Body of pancreas (tissue), 4 donors: ENCODE results near the gene RHBDF2. TPM values are rescaled to one million over a fixed set of nuclear protein-coding genes. Genes with fewer than 3 reads are reported as not detected.

ENCODE experiments used
- ATAC-seq: fragments of 150-250 bp; one replicate; pipeline ENCODE4 v1.9.1; 2016
- DNase-seq, 4 donors: peaks; one replicate each; pipeline ENCODE4 v3.0.0-alpha.2; 2019
- H3K27ac ChIP-seq, 4 donors: fragments of 200-600 bp; sonication (generic); 1 replicate in 3 of 4; 2 replicates in 1 of 4; pipeline versions ENCODE4 v1.5.1 to v1.6.1; 2016 to 2019; ENCODE audit warnings: mild to moderate bottlenecking in 1 of 4, mixed read lengths in 1 of 4, moderate library complexity in 1 of 4
- H3K27me3 ChIP-seq, 2 donors: fragments of 200-600 bp; sonication (generic); one replicate each; pipeline ENCODE4 v1.6.0; 2016; ENCODE audit warnings: mild to moderate bottlenecking in 1 of 2
- H3K36me3 ChIP-seq, 2 donors: fragments of 200-600 bp; sonication (generic); replicated peaks in 1 of 2; 2 replicates each; pipeline ENCODE4 v1.5.1; 2016; ENCODE audit warnings: low read depth in 2 of 2; ENCODE audit not compliant: insufficient read depth in 1 of 2
- H3K4me1 ChIP-seq: fragments of 200-600 bp; sonication (generic); one replicate; pipeline ENCODE4 v1.6.0; 2016
- H3K4me3 ChIP-seq, 2 donors: fragments of 200-600 bp; sonication (generic); 1 replicate in 1 of 2; 2 replicates in 1 of 2; pipeline ENCODE4 v1.5.1; 2016 to 2019
- H3K9me3 ChIP-seq, 3 donors: fragments of 200-600 bp; sonication (generic); 1 replicate in 2 of 3; 2 replicates in 1 of 3; pipeline ENCODE4 v1.5.1; 2016
- POLR2A ChIP-seq, 3 donors: fragments of 450-650 bp; IDR thresholded peaks; one replicate each; pipeline ENCODE4 v1.6.1; 2016; ENCODE audit warnings: antibody characterized with exemption in 3 of 3, mild to moderate bottlenecking in 2 of 3
- WGBS, 2 donors: methylation state at CpG; one replicate each; pipeline ENCODE4 v1.1.5; 2017; 5-methylcytosine and 5-hydroxymethylcytosine counted together
- intact Hi-C: fragments of 100-400 bp; cut with DNase I; formaldehyde crosslinking; loops from one replicate; pipeline ENCODE4 v1.15.1; 2023
- total RNA-seq, 2 donors: library from RNA; depleted of rRNA; stranded (reverse); fragments of >200 nt; gene quantifications; one replicate each; pipeline ENCODE4 v1.1.0, GENCODE V29; 2016
- TF ChIP-seq, protein P1 (sequence below), 7 experiments: fragments of 450-650 bp in 4 of 7; fragments of 200-600 bp in 3 of 7; sonication (generic) in 3 of 7; IDR thresholded peaks; one replicate each; pipeline ENCODE4 v1.5.1; 2016 to 2019; ENCODE audit warnings: antibody characterized with exemption in 7 of 7

RHBDF2 gene
- total RNA-seq, 2 donors from 2014 or later = 23.1 to 48.1 TPM

DNA sequence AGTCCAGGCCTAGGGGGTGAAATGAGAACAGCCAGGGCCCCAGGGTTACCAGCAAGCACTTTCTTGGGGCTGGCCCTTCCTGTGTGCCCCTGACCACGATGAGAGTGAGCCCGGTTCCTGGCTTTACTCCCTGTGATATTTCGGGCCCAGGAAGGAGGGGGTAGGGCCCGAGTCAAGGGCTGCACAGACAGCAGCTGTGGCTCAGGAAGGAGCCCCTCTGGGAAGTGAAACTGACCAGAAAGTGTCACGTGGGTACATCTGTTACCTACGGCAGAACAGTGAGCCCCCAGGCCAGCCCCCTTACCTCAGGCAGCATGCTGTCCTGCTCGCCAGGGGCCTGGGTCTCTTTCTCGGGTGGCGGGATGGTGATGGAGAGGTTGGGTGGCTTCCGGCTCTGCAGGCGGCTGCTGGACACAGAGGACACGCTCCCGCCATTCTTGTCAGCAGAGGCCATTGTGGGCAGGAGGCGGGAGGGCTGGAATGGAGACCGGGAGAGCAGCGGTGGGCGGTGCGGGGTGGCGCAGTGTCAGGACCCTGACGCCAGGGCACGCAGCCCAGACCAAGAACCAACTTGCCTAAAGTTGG, 20.1 kb downstream of the RHBDF2 start:
- intact Hi-C loops = no loop called here
- no peaks in the 10 kb centered on the region for H3K9me3 ChIP-seq
- H3K27me3 ChIP-seq = no peaks in the 10 kb centered on the region
- ATAC-seq (no peak), DNase-seq (peak in 1 of 4 donors; percentile 57)
- no peaks in the 10 kb centered on the region for H3K4me1 ChIP-seq
- TF ChIP-seq POLR2A (IDR thresholded peaks at IDR 0.05) = peak in 1 of 3 donors; percentile 25
- TF ChIP-seq, protein P1, sequence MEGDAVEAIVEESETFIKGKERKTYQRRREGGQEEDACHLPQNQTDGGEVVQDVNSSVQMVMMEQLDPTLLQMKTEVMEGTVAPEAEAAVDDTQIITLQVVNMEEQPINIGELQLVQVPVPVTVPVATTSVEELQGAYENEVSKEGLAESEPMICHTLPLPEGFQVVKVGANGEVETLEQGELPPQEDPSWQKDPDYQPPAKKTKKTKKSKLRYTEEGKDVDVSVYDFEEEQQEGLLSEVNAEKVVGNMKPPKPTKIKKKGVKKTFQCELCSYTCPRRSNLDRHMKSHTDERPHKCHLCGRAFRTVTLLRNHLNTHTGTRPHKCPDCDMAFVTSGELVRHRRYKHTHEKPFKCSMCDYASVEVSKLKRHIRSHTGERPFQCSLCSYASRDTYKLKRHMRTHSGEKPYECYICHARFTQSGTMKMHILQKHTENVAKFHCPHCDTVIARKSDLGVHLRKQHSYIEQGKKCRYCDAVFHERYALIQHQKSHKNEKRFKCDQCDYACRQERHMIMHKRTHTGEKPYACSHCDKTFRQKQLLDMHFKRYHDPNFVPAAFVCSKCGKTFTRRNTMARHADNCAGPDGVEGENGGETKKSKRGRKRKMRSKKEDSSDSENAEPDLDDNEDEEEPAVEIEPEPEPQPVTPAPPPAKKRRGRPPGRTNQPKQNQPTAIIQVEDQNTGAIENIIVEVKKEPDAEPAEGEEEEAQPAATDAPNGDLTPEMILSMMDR (IDR thresholded peaks at IDR 0.05) = no peak
- H3K4me3 ChIP-seq = no peak overlapping the region
- WGBS, 2 donors = 78 to 93% methylated on average over 6 to 21 of the region's 21 CpGs
- H3K36me3 ChIP-seq = peaks cover 0 to 10% of the 10 kb centered on the region in 2 donors
- H3K27ac ChIP-seq = peak overlapping the region in 1 of 4 donors; percentile 21

DNA sequence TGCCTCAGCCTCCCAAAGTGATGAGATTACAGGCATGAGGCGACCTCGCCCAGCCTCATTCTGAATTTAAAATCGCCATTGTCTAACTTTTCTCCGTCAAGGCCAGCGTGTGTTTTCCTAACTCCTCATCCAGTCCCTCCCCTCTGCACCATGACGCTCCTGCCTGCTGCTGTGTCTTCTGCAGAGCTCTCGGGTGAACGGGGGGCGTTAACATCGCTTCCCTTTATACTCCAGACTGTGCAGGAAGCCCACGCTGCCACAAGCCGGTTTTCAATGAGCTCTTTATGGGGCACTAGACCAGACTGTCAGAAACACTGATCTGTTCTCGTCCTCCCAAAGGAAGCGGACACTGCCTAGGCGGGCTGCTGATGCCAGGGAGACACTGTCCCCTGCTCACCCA, 20.6 kb downstream of the RHBDF2 start:
- H3K27me3 ChIP-seq = no peaks in the 10 kb centered on the region
- no peak overlapping the region for H3K4me3 ChIP-seq
- H3K36me3 ChIP-seq = peaks cover 0 to 10% of the 10 kb centered on the region in 2 donors
- 74 to 84% methylated on average over 12 to 15 of the region's 15 CpGs for WGBS, 2 donors
- peak overlapping the region in 1 of 4 donors; percentile 21 for H3K27ac ChIP-seq
- ATAC-seq = no peak
- peak in 1 of 4 donors; percentile 27 for DNase-seq
- intact Hi-C loops = no loop called here
- no peaks in the 10 kb centered on the region for H3K4me1 ChIP-seq
- TF ChIP-seq, protein P1 (IDR thresholded peaks at IDR 0.05) = no peak
- no peak for TF ChIP-seq POLR2A (IDR thresholded peaks at IDR 0.05)
- no peaks in the 10 kb centered on the region for H3K9me3 ChIP-seq

DNA sequence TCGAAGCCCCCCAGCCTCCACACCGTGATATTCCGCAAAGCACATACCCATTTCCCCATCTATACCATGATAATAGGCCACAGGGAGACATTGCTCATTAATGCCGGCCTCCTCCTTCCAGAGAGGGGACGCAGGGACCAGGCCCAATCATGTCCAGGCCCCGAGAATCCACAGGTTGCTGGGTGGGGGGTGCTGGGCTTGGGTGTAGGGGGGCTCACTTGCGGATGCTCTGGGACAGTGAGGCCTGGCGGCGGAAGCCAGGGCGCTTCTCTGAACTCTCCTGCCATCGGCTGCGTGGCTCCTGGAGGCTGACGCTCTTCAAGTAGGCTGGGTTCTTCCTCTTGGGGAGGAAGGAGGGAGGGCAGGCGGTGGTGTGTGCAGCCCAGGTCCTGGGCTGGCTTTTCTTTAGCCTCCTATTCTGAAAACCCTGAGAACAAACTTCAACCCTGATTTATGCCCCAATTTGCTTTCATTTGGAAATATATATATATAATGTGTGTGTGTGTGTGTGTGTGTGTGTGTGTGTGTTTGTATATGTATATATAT, 21.6 kb downstream of the RHBDF2 start:
- peaks cover 0 to 11% of the 10 kb centered on the region in 2 donors for H3K36me3 ChIP-seq
- intact Hi-C loops = no loop called here
- ATAC-seq = no peak
- no peak for TF ChIP-seq POLR2A (IDR thresholded peaks at IDR 0.05)
- TF ChIP-seq, protein P1 (IDR thresholded peaks at IDR 0.05) = no peak
- no peaks in the 10 kb centered on the region for H3K27me3 ChIP-seq
- DNase-seq = no peak
- no peaks in the 10 kb centered on the region for H3K9me3 ChIP-seq
- H3K27ac ChIP-seq = no peak overlapping the region
- no peaks in the 10 kb centered on the region for H3K4me1 ChIP-seq
- H3K4me3 ChIP-seq = no peak overlapping the region
- WGBS, 2 donors = 85 to 95% methylated on average over 7 to 14 of the region's 14 CpGs

DNA sequence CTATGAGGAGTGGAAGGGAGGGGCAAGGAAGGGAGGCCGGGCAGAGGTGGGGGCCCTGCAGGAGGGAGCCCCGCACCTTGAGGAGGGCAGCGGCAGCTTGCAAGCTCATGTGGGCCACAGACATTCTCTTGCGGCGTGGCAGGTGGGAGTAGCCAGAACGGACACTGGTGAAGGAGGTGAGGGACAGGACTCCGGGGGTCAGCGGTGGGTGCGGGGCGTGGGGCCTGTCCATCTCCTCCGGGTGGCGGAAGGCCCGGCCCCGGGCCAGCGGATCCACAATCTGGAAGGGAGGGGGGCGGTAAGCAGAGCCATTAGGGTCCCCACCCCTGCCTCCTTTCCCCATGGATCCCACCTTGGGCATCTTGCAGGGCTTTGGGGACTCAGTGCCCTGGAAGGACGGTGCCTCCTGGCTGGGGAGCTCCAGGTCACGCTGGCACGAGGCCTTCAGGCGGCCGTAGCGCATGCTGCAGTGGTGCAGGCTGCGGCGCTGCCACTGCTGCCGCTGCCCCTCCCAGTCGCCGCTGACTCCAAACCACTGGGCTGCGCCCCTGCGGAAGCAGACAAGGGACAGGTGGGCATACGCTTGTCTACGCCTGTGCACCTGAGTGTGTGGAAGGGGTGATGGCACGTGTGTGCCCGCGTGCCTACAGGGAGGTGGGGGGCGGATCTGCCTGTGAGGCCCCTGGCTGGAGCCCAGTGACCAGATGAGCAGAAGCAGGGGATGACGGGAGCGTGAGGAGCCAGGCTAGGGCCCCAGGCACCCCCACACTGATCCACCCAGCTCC, 22.3 kb downstream of the RHBDF2 start:
- no peak overlapping the region for H3K27ac ChIP-seq
- DNase-seq (no peak), ATAC-seq (peak; percentile 12)
- 85 to 91% methylated on average over 13 to 31 of the region's 37 CpGs for WGBS, 2 donors
- H3K4me3 ChIP-seq = no peak overlapping the region
- intact Hi-C loops = no loop called here
- TF ChIP-seq POLR2A (IDR thresholded peaks at IDR 0.05) = no peak
- TF ChIP-seq, protein P1 (IDR thresholded peaks at IDR 0.05) = no peak
- peaks cover 0 to 12% of the 10 kb centered on the region in 2 donors for H3K36me3 ChIP-seq
- no peaks in the 10 kb centered on the region for H3K9me3 ChIP-seq
- no peaks in the 10 kb centered on the region for H3K4me1 ChIP-seq
- H3K27me3 ChIP-seq = no peaks in the 10 kb centered on the region
